H1 (cell line): Measurements from ENCODE around the gene SCGB3A1. TPM values are rescaled to one million over a fixed set of nuclear protein-coding genes. Genes with fewer than 3 reads are reported as not detected.

ENCODE experiments used
- CTCF ChIA-PET: fragments of 300-600 bp; sonication (Branson Sonifier 250); formaldehyde crosslinking; loops from one replicate; lab custom pipeline; 2021; ENCODE audit not compliant: partially characterized antibody; lab: Charles Lee
- POLR2A ChIA-PET: fragments of 300-600 bp; sonication (Branson Sonifier 250); formaldehyde crosslinking; loops from one replicate; lab custom pipeline; 2021; ENCODE audit warnings: inconsistent platforms; ENCODE audit not compliant: partially characterized antibody; lab: Charles Lee
- DNase-seq, 2 experiments: peaks; one replicate each; pipeline versions ENCODE4 v3.0.0 to v3.0.0-alpha.2; 2010 to 2022; ENCODE audit warnings: low spot score in 2 of 2, low read depth in 1 of 2, mixed read lengths in 1 of 2
- FAIRE-seq: peaks from 2 replicates; lab custom pipeline; 2011; peaks lifted over from hg19 to GRCh38; lab: Jason Lieb, UNC
- H2AFZ ChIP-seq: 2 replicates; pipeline ENCODE4 v1.8.1; 2012; ENCODE audit warnings: low read length, inconsistent platforms
- H2AK5ac ChIP-seq: 2 replicates; pipeline ENCODE4 v1.6.1; 2013; ENCODE audit warnings: low read depth, low read length
- H2BK120ac ChIP-seq: replicated peaks from 2 replicates; pipeline ENCODE3; 2013; ENCODE audit warnings: low read depth, low read length, inconsistent platforms
- H2BK12ac ChIP-seq: 2 replicates; pipeline ENCODE4 v1.6.1; 2013; ENCODE audit warnings: low read depth, low read length
- H2BK15ac ChIP-seq: 2 replicates; pipeline ENCODE4 v1.6.1; 2013; ENCODE audit warnings: low read length
- H2BK20ac ChIP-seq: 2 replicates; pipeline ENCODE4 v1.6.1; 2013; ENCODE audit warnings: low read length
- H2BK5ac ChIP-seq: 2 replicates; pipeline ENCODE4 v1.6.1; 2013; ENCODE audit warnings: low read depth, low read length
- H3K14ac ChIP-seq: 2 replicates; pipeline ENCODE4 v1.6.1; 2013; ENCODE audit warnings: inconsistent platforms; ENCODE audit not compliant: insufficient read length
- H3K18ac ChIP-seq: 2 replicates; pipeline ENCODE4 v1.6.1; 2013; ENCODE audit warnings: low read length; ENCODE audit errors: extremely low read depth
- H3K23ac ChIP-seq: 2 replicates; pipeline ENCODE4 v1.6.1; 2013; ENCODE audit warnings: inconsistent platforms; ENCODE audit not compliant: insufficient read length
- H3K23me2 ChIP-seq: 2 replicates; pipeline ENCODE4 v1.6.1; 2013; ENCODE audit warnings: low read depth, low read length
- H3K27ac ChIP-seq: 2 replicates; pipeline ENCODE4 v1.6.1; 2011; ENCODE audit warnings: low read depth, low read length, inconsistent platforms
- H3K27me3 ChIP-seq, 4 experiments: replicated peaks in 1 of 4; 1 replicate in 1 of 4; 2 replicates in 3 of 4; pipeline versions ENCODE4 v1.6.1 to v1.8.1; 2011 to 2013; ENCODE audit warnings: low read length in 3 of 4, mild to moderate bottlenecking in 3 of 4, inconsistent platforms in 2 of 4, mixed read lengths in 2 of 4, moderate library complexity in 1 of 4; ENCODE audit not compliant: control insufficient read depth in 3 of 4, insufficient read depth in 3 of 4; ENCODE audit errors: extremely low read depth in 1 of 4
- H3K36me3 ChIP-seq, 4 experiments: 2 replicates each; pipeline versions ENCODE4 v1.6.1 to v1.8.1; 2011 to 2013; ENCODE audit warnings: mild to moderate bottlenecking in 4 of 4, low read length in 3 of 4, moderate library complexity in 2 of 4, control low read depth in 1 of 4, inconsistent platforms in 1 of 4; ENCODE audit not compliant: insufficient read depth in 4 of 4, control insufficient read depth in 2 of 4
- H3K4ac ChIP-seq: replicated peaks from 2 replicates; pipeline ENCODE3; 2013; ENCODE audit warnings: low read length, low read depth, mixed read lengths, inconsistent platforms; ENCODE audit not compliant: insufficient read length
- H3K4me1 ChIP-seq, 4 experiments: replicated peaks in 1 of 4; 1 replicate in 1 of 4; 2 replicates in 3 of 4; pipeline versions ENCODE4 v1.6.1 to v1.8.1; 2011 to 2013; ENCODE audit warnings: low read length in 3 of 4, inconsistent platforms in 2 of 4, mixed read lengths in 1 of 4; ENCODE audit not compliant: insufficient read depth in 4 of 4, control insufficient read depth in 3 of 4
- H3K4me2 ChIP-seq, 2 experiments: 2 replicates each; pipeline versions ENCODE4 v1.6.1 to v1.8.1; 2011 to 2013; ENCODE audit warnings: low read depth in 2 of 2, low read length in 2 of 2, control low read depth in 1 of 2, inconsistent platforms in 1 of 2, mild to moderate bottlenecking in 1 of 2; ENCODE audit not compliant: insufficient read depth in 1 of 2
- H3K4me3 ChIP-seq, 4 experiments: fragments of 200-600, 300-600 bp in 1 of 4; sonication (generic), shearing (Covaris generic), sonication (Bioruptor Twin) in 1 of 4; 2 replicates each; pipeline versions ENCODE4 v1.5.1 to v1.8.1; 2011 to 2016; ENCODE audit warnings: low read length in 4 of 4, low read depth in 3 of 4, control low read depth in 2 of 4, inconsistent platforms in 2 of 4, mild to moderate bottlenecking in 2 of 4, mixed read lengths in 1 of 4, moderate library complexity in 1 of 4; ENCODE audit not compliant: insufficient read depth in 2 of 4; ENCODE audit errors: extremely low read depth in 1 of 4
- H3K56ac ChIP-seq: replicated peaks from 2 replicates; pipeline ENCODE3; 2013; ENCODE audit warnings: low read depth, mild to moderate bottlenecking, mixed read lengths, low read length, inconsistent platforms; ENCODE audit not compliant: insufficient read length
- H3K79me1 ChIP-seq: 2 replicates; pipeline ENCODE4 v1.6.1; 2013; ENCODE audit warnings: low read depth, low read length, control low read depth
- H3K79me2 ChIP-seq, 2 experiments: 2 replicates each; pipeline versions ENCODE4 v1.6.1 to v1.8.1; 2012 to 2013; ENCODE audit warnings: low read length in 2 of 2, mild to moderate bottlenecking in 2 of 2, inconsistent platforms in 1 of 2; ENCODE audit not compliant: insufficient read depth in 2 of 2, control insufficient read depth in 1 of 2
- H3K9ac ChIP-seq, 4 experiments: replicated peaks in 1 of 4; 1 replicate in 1 of 4; 2 replicates in 3 of 4; pipeline versions ENCODE4 v1.6.1 to v1.8.1; 2011 to 2013; ENCODE audit warnings: low read depth in 3 of 4, low read length in 3 of 4, control low read depth in 2 of 4, mild to moderate bottlenecking in 2 of 4, moderate library complexity in 2 of 4, inconsistent platforms in 1 of 4; ENCODE audit errors: extremely low read depth in 1 of 4
- H3K9me3 ChIP-seq, 2 experiments: 2 replicates each; pipeline versions ENCODE4 v1.6.1 to v1.8.1; 2012 to 2013; ENCODE audit warnings: mild to moderate bottlenecking in 2 of 2, moderate library complexity in 2 of 2, control low read depth in 1 of 2, inconsistent platforms in 1 of 2, low read depth in 1 of 2, low read length in 1 of 2, mixed read lengths in 1 of 2; ENCODE audit not compliant: insufficient read depth in 2 of 2
- H4K20me1 ChIP-seq, 2 experiments: replicated peaks in 1 of 2; 2 replicates each; pipeline versions ENCODE3 to v1.8.1; 2011 to 2013; ENCODE audit warnings: inconsistent platforms in 2 of 2, low read length in 2 of 2, mild to moderate bottlenecking in 1 of 2; ENCODE audit not compliant: insufficient read depth in 2 of 2, control insufficient read depth in 1 of 2
- H4K5ac ChIP-seq: 2 replicates; pipeline ENCODE4 v1.6.1; 2013; ENCODE audit warnings: low read length, low read depth, mixed read lengths, inconsistent platforms; ENCODE audit not compliant: insufficient read length
- H4K8ac ChIP-seq: 2 replicates; pipeline ENCODE4 v1.8.0; 2013; ENCODE audit warnings: mild to moderate bottlenecking, moderate library complexity, low read length, inconsistent platforms; ENCODE audit not compliant: insufficient read depth; ENCODE audit errors: extremely low read depth
- H4K91ac ChIP-seq: replicated peaks from 2 replicates; pipeline ENCODE3; 2013; ENCODE audit warnings: low read length, mixed read lengths, inconsistent platforms; ENCODE audit not compliant: insufficient read length
- BCL11A ChIP-seq, 2 experiments: IDR thresholded peaks; one replicate each; pipeline ENCODE4 v1.6.1; 2011; ENCODE audit warnings: low read depth in 2 of 2, low read length in 2 of 2, mild to moderate bottlenecking in 2 of 2
- CEBPB ChIP-seq: IDR thresholded peaks from 2 replicates; pipeline ENCODE4 v1.6.1; 2012; ENCODE audit warnings: low read depth, low read length
- CHD1 ChIP-seq: IDR thresholded peaks from 2 replicates; pipeline ENCODE4 v1.6.1; 2012; ENCODE audit warnings: low read depth, low read length, improper control_type of control experiment
- POLR2AphosphoS5 ChIP-seq: IDR thresholded peaks from 2 replicates; pipeline ENCODE4 v1.6.1; 2011; ENCODE audit warnings: low read depth, low read length
- YY1 ChIP-seq: IDR thresholded peaks from 2 replicates; pipeline ENCODE4 v1.6.1; 2011; ENCODE audit warnings: low read depth, mild to moderate bottlenecking, low read length
- WGBS, 2 experiments: shearing (Covaris generic) in 1 of 2; methylation state at CpG; one replicate each; pipeline versions ENCODE4 v1.1.6 to v1.1.7; 2013 to 2015; ENCODE audit warnings: low lambda C conversion rate in 2 of 2, mixed read lengths in 2 of 2, inconsistent platforms in 1 of 2, low coverage in 1 of 2, missing lambda C conversion rate in 1 of 2; ENCODE audit not compliant: insufficient replicate concordance in 2 of 2, insufficient coverage in 1 of 2, insufficient read length in 1 of 2; ENCODE audit errors: extremely low coverage in 1 of 2, missing lambda C conversion rate in 1 of 2; 5-methylcytosine and 5-hydroxymethylcytosine counted together
- polyA plus RNA-seq, 7 experiments: library from polyadenylated mRNA; depleted of rRNA in 3 of 7; stranded (reverse) in 5 of 7; unstranded in 2 of 7; fragments of >200 nt in 5 of 7; fragments of 200-250 nt in 2 of 7; gene quantifications; 1 replicate in 5 of 7; 2 replicates in 1 of 7; 4 replicates in 1 of 7; pipeline versions ENCODE4 v1.2.1 to v1.2.3, GENCODE V29; 2011 to 2013; ENCODE audit warnings: missing spikeins in 2 of 7, mixed read lengths in 2 of 7
- total RNA-seq: library from RNA; stranded (reverse); fragmentation: NEBNext Ultra II Directional; extraction: Animal tissue kit (Norgen Biotek cat#: 25700); gene quantifications from 2 replicates; pipeline ENCODE4 v1.2.1, GENCODE V29; 2021
- TF ChIP-seq, protein P1 (sequence below): IDR thresholded peaks from 2 replicates; pipeline ENCODE4 v1.6.1; 2012; ENCODE audit warnings: low read length, inconsistent platforms

Gene SCGB3A1
- total and polyA plus RNA-seq, 2 of the 8 experiments (the other 6 are each of a cell fraction or from before 2014, with no cell fraction given): 0.20 TPM; not detected in 1

DNA sequence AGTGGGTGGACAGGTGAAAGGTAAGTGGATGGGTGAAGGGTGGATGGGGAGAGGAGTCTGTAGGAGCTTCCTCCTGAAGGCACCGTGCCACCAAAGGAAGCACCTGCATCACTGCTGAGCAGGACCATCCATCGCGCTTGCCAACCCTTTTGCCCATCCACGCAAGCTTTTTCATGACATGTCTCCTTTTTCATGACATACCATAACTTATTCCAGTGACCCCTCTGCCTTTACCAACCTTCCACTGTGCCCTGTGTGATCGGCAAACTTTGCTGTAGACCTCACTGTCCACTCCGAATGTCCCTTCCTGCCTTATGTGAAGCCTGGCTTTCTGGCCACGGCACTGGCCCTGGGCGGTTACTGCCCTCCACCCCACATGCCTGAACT is 44.7 kb upstream of the SCGB3A1 start:
- no peak overlapping the region for H3K27ac ChIP-seq

More for the DNA sequence above, 44.7 kb upstream of the SCGB3A1 start:
- Histone ChIP-seq H2BK15ac (no peak overlapping the region), H2BK20ac (no peak overlapping the region), H4K8ac (no peak overlapping the region), H3K79me2 (no peaks in the 10 kb centered on the region), H4K20me1 (peaks cover 0 to 2% of the 10 kb centered on the region in 2 experiments), H3K36me3 (no peaks in the 10 kb centered on the region), H3K18ac (no peak overlapping the region), H2BK5ac (no peak overlapping the region), H3K23ac (no peak overlapping the region), H4K91ac (no peak overlapping the region), H2AK5ac (no peak overlapping the region), H3K23me2 (peaks cover 6% of the 10 kb centered on the region; the same call in 1 of the 2 replicates), H2BK120ac (no peak overlapping the region), H3K79me1 (no peaks in the 10 kb centered on the region), H3K4me3 (no peak overlapping the region), H3K56ac (no peak overlapping the region), H3K9me3 (no peaks in the 10 kb centered on the region), H3K27me3 (no peaks in the 10 kb centered on the region), H4K5ac (no peak overlapping the region), H2AFZ (no peak overlapping the region), H3K4me1 (peaks cover 0 to 6% (median 2%) of the 10 kb centered on the region in 4 experiments; a peak in 4 of 7 replicates), H3K4me2 (no peak overlapping the region)
- DNase-seq: no peak
- WGBS, 2 experiments: 92% methylated on average over 7 of the region's 8 CpGs; no CpG with 5 or more reads in 1 of the 2 experiments
- ChIA-PET CTCF (interaction anchor here (0.6 to 2.2 kb wide), 3 partner anchors 14 to 24 kb away, joined by 3 to 7 read pairs (median 5); no protein-coding TSS in a partner anchor), POLR2A (interaction anchor here (1.0 kb wide), 1 partner anchor 9 kb away, joined by 3 read pairs; no protein-coding TSS in a partner anchor)
- TF ChIP-seq YY1 (no peak), POLR2AphosphoS5 (no peak), CHD1 (no peak), BCL11A (IDR thresholded peaks at IDR 0.05; ENCODE audit: low read depth in 2 of 2, low read length in 2 of 2) (no peak), CEBPB (no peak)
- TF ChIP-seq, protein P1, sequence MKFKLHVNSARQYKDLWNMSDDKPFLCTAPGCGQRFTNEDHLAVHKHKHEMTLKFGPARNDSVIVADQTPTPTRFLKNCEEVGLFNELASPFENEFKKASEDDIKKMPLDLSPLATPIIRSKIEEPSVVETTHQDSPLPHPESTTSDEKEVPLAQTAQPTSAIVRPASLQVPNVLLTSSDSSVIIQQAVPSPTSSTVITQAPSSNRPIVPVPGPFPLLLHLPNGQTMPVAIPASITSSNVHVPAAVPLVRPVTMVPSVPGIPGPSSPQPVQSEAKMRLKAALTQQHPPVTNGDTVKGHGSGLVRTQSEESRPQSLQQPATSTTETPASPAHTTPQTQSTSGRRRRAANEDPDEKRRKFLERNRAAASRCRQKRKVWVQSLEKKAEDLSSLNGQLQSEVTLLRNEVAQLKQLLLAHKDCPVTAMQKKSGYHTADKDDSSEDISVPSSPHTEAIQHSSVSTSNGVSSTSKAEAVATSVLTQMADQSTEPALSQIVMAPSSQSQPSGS: no peak
- TF ChIP-seq, all 59 proteins: peak for 0
- Histone ChIP-seq H3K9ac (0 out of 7 replicates have a peak overlapping the region, but pooled peaks of 1 of the 4 experiments have one; percentile 40), H3K14ac (no peak overlapping the region), H3K4ac (no peak overlapping the region), H2BK12ac (no peak overlapping the region)
- FAIRE-seq: no peak
